Fibroblast of lung (primary cell): ENCODE measurements around the gene KIF2A.

ENCODE experiments used
- CTCF ChIP-seq, 2 donors: IDR thresholded peaks in 1 of 2; conservative IDR thresholded peaks in 1 of 2; 1 replicate in 1 of 2; 2 replicates in 1 of 2; pipeline ENCODE4 v1.5.1; 2011 to 2012; ENCODE audit warnings: low read length in 2 of 2, control low read depth in 1 of 2, inconsistent platforms in 1 of 2, low read depth in 1 of 2, mild to moderate bottlenecking in 1 of 2
- EZH2 ChIP-seq: IDR thresholded peaks from 2 replicates; pipeline ENCODE4 v1.5.1; 2012; ENCODE audit warnings: low read length, control low read depth, mild to moderate bottlenecking; ENCODE audit errors: missing control alignments

GRCh38 chr5:62286834-62287233 lies 19.2 kb upstream of the KIF2A start:
- TF ChIP-seq EZH2 (no peak), CTCF (conservative IDR thresholded peaks at IDR 0.05 in 1 of 2, IDR thresholded peaks at IDR 0.05 in 1 of 2; ENCODE audit: low read depth in 1 of 2, low read length in 2 of 2) (no peak)
